ENCODE measurements around the gene WLS. TPM values are rescaled to one million over a fixed set of nuclear protein-coding genes. Genes with fewer than 3 reads are reported as not detected.

WLS gene
- total and polyA plus RNA-seq, 4 donors, result 27.3 to 128 (median 71.7) TPM

DNA sequence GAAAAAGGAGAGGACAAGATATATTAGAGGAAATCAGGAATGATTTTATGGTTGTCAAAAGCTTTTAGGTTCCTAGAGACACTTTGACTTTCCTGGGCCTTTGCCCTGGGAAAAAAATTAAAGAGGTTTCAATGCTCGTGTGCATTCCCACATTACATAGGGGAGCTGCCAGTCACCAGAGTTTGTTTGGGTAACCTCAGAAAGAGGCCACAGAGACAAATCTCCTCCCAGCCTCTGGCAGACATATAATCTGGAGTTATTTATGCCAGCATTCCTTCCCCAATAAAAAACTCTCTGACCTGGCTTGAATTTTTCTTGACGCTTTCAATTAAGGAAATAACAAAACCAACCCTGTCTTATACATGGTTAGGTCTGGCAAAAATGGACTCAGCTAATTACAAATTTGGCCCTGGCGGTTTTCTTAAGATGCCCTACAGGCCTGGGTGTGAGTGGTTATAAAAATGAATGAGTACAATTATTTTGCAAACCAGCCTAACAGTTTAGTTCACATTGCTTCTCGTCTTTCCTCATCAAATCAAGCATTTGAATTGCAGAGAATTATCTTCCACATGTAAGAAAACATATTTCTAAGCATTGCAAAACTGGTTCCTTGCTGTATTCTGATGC is 63.7 kb downstream of the WLS start:
- H3K27me3 ChIP-seq (ENCODE audit: control insufficient read depth in 3 of 3, insufficient read depth in 3 of 3, low read length in 2 of 3), result no peaks in the 10 kb centered on the region
- WGBS, 2 donors, result 62 to 74% methylated on average over 4 of the region's 4 CpGs
- H3K9ac ChIP-seq (ENCODE audit: insufficient read depth in 1 of 2, low read length in 2 of 2), result no peak overlapping the region
- H3K9me3 ChIP-seq (ENCODE audit: control insufficient read depth in 4 of 4, insufficient read depth in 3 of 4, low read length in 3 of 4), result peaks cover 0 to 2% (median 0%) of the 10 kb centered on the region in 4 donors
- no peak overlapping the region for H3K27ac ChIP-seq (ENCODE audit: low read depth in 1 of 2, low read length in 1 of 2)
- ATAC-seq (ENCODE audit: insufficient read depth, low FRiP score) (no peak), DNase-seq (no peak)
- TF ChIP-seq, protein P1, sequence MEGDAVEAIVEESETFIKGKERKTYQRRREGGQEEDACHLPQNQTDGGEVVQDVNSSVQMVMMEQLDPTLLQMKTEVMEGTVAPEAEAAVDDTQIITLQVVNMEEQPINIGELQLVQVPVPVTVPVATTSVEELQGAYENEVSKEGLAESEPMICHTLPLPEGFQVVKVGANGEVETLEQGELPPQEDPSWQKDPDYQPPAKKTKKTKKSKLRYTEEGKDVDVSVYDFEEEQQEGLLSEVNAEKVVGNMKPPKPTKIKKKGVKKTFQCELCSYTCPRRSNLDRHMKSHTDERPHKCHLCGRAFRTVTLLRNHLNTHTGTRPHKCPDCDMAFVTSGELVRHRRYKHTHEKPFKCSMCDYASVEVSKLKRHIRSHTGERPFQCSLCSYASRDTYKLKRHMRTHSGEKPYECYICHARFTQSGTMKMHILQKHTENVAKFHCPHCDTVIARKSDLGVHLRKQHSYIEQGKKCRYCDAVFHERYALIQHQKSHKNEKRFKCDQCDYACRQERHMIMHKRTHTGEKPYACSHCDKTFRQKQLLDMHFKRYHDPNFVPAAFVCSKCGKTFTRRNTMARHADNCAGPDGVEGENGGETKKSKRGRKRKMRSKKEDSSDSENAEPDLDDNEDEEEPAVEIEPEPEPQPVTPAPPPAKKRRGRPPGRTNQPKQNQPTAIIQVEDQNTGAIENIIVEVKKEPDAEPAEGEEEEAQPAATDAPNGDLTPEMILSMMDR (IDR thresholded peaks at IDR 0.05; ENCODE audit: control extremely low read depth, extremely low read depth), result no peak
- H3K4me3 ChIP-seq, result no peak overlapping the region
- peaks cover 3 to 25% (median 6%) of the 10 kb centered on the region in 5 donors for H3K4me1 ChIP-seq (ENCODE audit: control insufficient read depth in 5 of 5, insufficient read depth in 5 of 5, low read length in 5 of 5)
- H3K36me3 ChIP-seq (ENCODE audit: control insufficient read depth in 4 of 4, insufficient read depth in 4 of 4, low read length in 4 of 4), result peaks cover 0 to 7% (median 2%) of the 10 kb centered on the region in 4 donors

DNA sequence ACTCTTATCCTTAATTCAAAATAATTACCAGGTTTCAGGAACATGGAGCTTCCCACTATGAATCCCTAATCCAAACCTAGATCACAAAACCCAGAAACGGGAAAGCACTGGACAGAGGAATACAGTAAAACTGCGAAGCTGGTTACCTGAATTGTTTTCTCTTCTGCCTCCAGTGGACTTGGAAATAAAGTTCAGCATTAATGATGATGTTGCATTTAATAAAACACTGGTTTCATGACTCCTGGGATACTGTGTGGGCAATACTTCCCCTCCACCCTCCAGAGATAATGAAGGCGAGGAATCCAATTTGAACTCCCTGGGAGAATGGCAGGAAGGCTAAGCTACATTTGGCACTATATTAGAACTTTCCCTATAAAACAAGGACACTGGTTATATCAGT is 65.1 kb downstream of the WLS start:
- Histone ChIP-seq H3K4me3 (no peak overlapping the region), H3K27ac (ENCODE audit: low read depth in 1 of 2, low read length in 1 of 2) (no peak overlapping the region), H3K4me1 (ENCODE audit: control insufficient read depth in 5 of 5, insufficient read depth in 5 of 5, low read length in 5 of 5) (peaks cover 0 to 18% (median 0%) of the 10 kb centered on the region in 5 donors), H3K9ac (ENCODE audit: insufficient read depth in 1 of 2, low read length in 2 of 2) (no peak overlapping the region), H3K27me3 (ENCODE audit: control insufficient read depth in 3 of 3, insufficient read depth in 3 of 3, low read length in 2 of 3) (no peaks in the 10 kb centered on the region), H3K36me3 (ENCODE audit: control insufficient read depth in 4 of 4, insufficient read depth in 4 of 4, low read length in 4 of 4) (peaks cover 0 to 8% (median 6%) of the 10 kb centered on the region in 4 donors), H3K9me3 (ENCODE audit: control insufficient read depth in 4 of 4, insufficient read depth in 3 of 4, low read length in 3 of 4) (no peaks in the 10 kb centered on the region)
- no peak for ATAC-seq (ENCODE audit: insufficient read depth, low FRiP score)
- WGBS, 2 donors, result 91 to 96% methylated on average over 3 of the region's 3 CpGs
- DNase-seq, result no peak
- TF ChIP-seq, protein P1 (IDR thresholded peaks at IDR 0.05; ENCODE audit: control extremely low read depth, extremely low read depth), result no peak

DNA sequence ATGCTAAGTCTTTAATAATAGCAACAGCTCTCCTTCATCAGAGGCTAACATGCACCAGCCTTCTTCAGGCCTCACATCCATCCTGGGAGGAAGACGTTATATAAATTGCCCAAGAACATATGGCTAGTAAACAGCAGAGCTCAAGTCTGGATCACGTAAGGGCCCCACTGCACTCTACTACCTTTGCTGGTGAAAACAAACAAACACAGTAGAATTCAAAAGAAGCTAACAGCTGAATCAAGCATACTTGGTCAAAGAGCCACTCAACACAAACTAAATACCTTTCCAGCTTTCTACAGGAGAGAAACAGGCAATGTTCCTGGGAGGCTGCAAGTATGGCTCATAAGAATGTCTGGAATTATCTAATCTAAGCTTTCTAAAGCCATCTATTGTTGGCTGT is 66.0 kb downstream of the WLS start:
- peak in 1 of 3 donors; percentile 33 for DNase-seq
- Histone ChIP-seq H3K4me3 (no peak overlapping the region), H3K4me1 (ENCODE audit: control insufficient read depth in 5 of 5, insufficient read depth in 5 of 5, low read length in 5 of 5) (peaks cover 0 to 18% (median 0%) of the 10 kb centered on the region in 5 donors), H3K36me3 (ENCODE audit: control insufficient read depth in 4 of 4, insufficient read depth in 4 of 4, low read length in 4 of 4) (peaks cover 0 to 11% (median 6%) of the 10 kb centered on the region in 4 donors), H3K27me3 (ENCODE audit: control insufficient read depth in 3 of 3, insufficient read depth in 3 of 3, low read length in 2 of 3) (no peaks in the 10 kb centered on the region), H3K27ac (ENCODE audit: low read depth in 1 of 2, low read length in 1 of 2) (no peak overlapping the region), H3K9ac (ENCODE audit: insufficient read depth in 1 of 2, low read length in 2 of 2) (no peak overlapping the region), H3K9me3 (ENCODE audit: control insufficient read depth in 4 of 4, insufficient read depth in 3 of 4, low read length in 3 of 4) (no peaks in the 10 kb centered on the region)
- WGBS, 2 donors, result 78 to 81% methylated on average over 2 of the region's 2 CpGs
- TF ChIP-seq, protein P1 (IDR thresholded peaks at IDR 0.05; ENCODE audit: control extremely low read depth, extremely low read depth), result no peak
- ATAC-seq (ENCODE audit: insufficient read depth, low FRiP score), result no peak

Data from lung (tissue), 12 donors.